Urinary bladder (tissue), 4 donors: ENCODE results near the gene CENPC. TPM values are rescaled to one million over a fixed set of nuclear protein-coding genes. Genes with fewer than 3 reads are reported as not detected.
"Not testable (repeated sequence)": the region's sequence is repeated elsewhere in the genome, so short reads cannot be mapped to it uniquely, and the experiment has no call there.

Source experiments
- DNase-seq: peaks from one replicate; pipeline ENCODE4 v3.0.0-alpha.2; 2015; ENCODE audit errors: extremely low spot score
- H3K27ac ChIP-seq: one replicate; pipeline ENCODE4 v1.5.1; 2013; ENCODE audit warnings: low read depth, mild to moderate bottlenecking, moderate library complexity
- H3K36me3 ChIP-seq: one replicate; pipeline ENCODE4 v1.6.1; 2013; ENCODE audit warnings: mild to moderate bottlenecking, moderate library complexity; ENCODE audit not compliant: insufficient read depth
- H3K4me1 ChIP-seq: one replicate; pipeline ENCODE4 v1.6.1; 2013; ENCODE audit warnings: mild to moderate bottlenecking, moderate library complexity; ENCODE audit not compliant: insufficient read depth
- H3K4me3 ChIP-seq: one replicate; pipeline ENCODE4 v1.5.1; 2013; ENCODE audit warnings: low read depth, low read length
- WGBS: extraction: QIAGEN DNeasy Blood & Tissue Kit; methylation state at CpG from one replicate; pipeline ENCODE4 v1.1.7; 2013; 5-methylcytosine and 5-hydroxymethylcytosine counted together
- polyA plus RNA-seq: library from polyadenylated mRNA; stranded (reverse); fragments of 200-250 nt; gene quantifications from one replicate; pipeline ENCODE4 v1.2.3, GENCODE V29; 2013
- total RNA-seq: library from RNA; depleted of rRNA; stranded (reverse); fragments of >200 nt; gene quantifications from one replicate; pipeline ENCODE4 v1.2.3, GENCODE V29; 2014
- donor health status: healthy with polysubstance abuse.
- donor health status: healthy.

CENPC gene
- total and polyA plus RNA-seq, 2 donors: 8.6 to 75.1 TPM

DNA sequence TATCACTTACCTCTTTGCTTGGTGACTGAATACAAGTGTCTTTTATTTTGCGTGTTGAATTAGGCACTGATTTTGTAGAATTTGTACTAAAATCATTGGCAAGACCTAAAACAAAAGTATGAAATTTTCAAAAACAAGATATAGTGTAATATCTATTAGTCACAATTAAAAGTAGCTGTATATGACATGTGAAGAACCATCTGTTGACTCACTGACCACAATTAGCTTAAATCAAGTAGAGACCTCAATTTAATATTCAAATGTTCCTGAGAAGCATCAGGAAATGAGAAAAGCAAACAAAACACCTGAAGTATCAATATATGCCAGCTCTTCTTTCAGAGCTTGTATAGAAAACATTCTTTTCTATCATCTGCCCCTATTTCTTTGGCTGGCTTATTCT lies 5.5 kb downstream of the CENPC start:
- DNase-seq: no peak
- Histone ChIP-seq H3K36me3 (peaks cover 6% of the 10 kb centered on the region), H3K27ac (no peak overlapping the region), H3K4me3 (no peak overlapping the region), H3K4me1 (no peaks in the 10 kb centered on the region)
- 98% methylated on average over 1 of the region's 1 CpG for WGBS

DNA sequence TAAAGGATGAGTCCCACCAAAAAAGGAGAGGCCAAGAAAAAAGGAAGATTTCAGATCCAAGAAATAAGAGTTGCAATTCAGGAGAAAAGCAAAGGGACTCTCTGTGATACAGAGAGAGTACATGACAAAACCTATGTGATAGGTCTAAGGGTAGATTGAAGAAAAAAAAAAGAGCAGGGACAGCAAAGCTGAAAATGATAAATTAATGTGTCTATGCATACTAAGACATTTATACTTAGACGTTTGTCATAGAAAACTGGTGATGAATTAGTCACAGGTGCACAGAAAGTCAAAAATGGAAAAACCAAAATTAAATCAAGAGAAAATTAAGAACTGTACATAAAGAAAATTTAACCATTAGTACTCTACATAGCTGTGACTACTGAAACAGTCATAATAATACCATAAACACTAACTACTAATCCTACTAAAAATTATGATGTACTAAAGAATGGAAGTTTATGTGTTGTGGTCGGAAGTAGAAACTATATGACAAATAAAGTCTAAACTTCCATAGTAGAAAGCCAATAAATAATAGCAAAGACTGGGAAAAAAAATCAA lies 9.9 kb downstream of the CENPC start:
- Histone ChIP-seq H3K36me3 (peaks cover 9% of the 10 kb centered on the region), H3K4me3 (no peak overlapping the region), H3K27ac (no peak overlapping the region), H3K4me1 (no peaks in the 10 kb centered on the region)
- WGBS: 92% methylated on average over 2 of the region's 2 CpGs
- no peak for DNase-seq

DNA sequence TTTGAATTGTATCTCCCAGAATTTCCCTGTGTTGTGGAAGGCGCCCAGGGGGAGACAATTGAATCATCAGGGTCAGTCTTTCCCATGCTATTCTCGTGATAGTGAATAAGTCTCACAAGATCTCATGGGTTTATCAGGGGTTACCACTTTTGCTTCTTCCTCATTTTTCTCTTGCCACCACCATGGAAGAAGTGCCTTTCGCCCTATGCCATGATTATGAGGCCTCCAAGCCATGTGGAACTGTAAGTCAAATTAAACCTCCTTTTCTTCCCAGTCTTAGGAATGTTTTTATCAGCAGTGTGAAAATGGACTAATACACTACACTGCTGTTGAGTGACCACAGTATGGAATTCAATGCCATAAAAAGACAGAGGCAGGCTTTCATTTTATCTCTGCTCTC lies 12.2 kb downstream of the CENPC start:
- Histone ChIP-seq H3K36me3 (peaks cover 6% of the 10 kb centered on the region), H3K27ac (no peak overlapping the region), H3K4me3 (no peak overlapping the region), H3K4me1 (no peaks in the 10 kb centered on the region)
- WGBS: 98% methylated on average over 3 of the region's 3 CpGs
- DNase-seq: no peak

DNA sequence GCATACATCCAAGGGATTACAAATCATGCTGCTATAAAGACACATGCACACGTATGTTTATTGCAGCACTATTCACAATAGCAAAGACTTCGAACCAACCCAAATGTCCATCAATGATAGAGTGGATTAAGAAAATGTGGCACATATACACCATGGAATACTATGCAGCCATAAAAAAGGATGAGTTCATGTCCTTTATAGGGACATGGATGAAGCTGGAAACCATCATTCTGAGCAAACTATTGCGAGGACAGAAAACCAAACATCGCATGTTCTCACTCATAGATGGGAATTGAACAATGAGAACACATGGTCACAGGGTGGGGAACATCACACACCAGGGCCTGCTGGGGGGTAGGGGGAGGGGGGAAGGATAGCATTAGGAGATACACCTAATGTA lies 12.9 kb downstream of the CENPC start:
- not testable (repeated sequence) for H3K4me3 ChIP-seq, H3K36me3 ChIP-seq, H3K27ac ChIP-seq, DNase-seq, H3K4me1 ChIP-seq
- 89% methylated on average over 4 of the region's 4 CpGs for WGBS

DNA sequence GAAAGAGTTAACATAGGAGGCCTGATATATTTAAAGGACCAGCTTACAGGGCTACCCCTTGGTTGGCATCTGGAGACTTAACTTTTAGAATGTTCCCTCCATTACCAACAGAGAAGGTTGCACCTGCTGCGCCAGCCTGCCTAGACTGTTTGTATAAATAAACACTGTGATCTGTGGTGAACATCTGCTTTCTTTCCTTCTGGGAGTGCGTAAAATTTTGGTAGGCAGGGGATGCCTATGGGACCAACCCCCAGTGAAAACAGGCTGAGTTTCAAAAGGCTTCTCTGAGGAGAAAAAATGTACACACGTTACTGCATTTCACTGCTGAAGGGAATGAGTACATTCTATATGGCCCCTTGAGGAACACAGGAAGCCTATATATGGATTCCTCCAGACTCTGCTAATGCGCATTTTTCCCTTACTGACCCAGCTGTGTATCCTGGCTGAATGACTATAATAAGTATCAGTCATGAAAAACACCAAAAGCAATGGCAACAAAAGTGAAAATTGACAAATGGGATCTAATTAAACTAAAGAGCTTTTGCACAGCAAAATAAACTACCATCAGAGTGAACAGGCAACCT lies 13.8 kb downstream of the CENPC start:
- H3K27ac ChIP-seq: no peak overlapping the region
- DNase-seq: no peak
- peaks cover 3% of the 10 kb centered on the region for H3K36me3 ChIP-seq
- no peaks in the 10 kb centered on the region for H3K4me1 ChIP-seq
- H3K4me3 ChIP-seq: no peak overlapping the region
- 88% methylated on average over 4 of the region's 4 CpGs for WGBS

DNA sequence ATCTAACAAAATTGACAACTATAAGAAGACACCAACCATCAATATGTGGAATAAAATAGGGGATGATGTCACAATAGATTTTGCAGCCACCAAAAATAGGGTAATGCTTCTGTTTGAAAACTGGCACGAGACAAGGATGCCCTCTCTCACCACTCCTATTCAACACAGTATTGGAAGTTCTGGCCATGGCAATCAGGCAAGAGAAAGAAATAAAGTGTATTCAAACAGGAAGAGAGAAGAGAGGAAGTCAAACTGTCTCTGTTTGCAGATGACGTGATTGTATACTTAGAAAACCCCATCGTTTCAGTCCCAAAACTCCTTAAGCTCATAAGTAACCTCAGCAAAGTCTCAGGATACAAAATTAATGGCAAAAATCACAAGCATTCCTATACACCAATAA lies 21.2 kb downstream of the CENPC start:
- not testable (repeated sequence) for H3K4me3 ChIP-seq, H3K36me3 ChIP-seq, H3K27ac ChIP-seq, DNase-seq, H3K4me1 ChIP-seq
- 84% methylated on average over 3 of the region's 3 CpGs for WGBS

DNA sequence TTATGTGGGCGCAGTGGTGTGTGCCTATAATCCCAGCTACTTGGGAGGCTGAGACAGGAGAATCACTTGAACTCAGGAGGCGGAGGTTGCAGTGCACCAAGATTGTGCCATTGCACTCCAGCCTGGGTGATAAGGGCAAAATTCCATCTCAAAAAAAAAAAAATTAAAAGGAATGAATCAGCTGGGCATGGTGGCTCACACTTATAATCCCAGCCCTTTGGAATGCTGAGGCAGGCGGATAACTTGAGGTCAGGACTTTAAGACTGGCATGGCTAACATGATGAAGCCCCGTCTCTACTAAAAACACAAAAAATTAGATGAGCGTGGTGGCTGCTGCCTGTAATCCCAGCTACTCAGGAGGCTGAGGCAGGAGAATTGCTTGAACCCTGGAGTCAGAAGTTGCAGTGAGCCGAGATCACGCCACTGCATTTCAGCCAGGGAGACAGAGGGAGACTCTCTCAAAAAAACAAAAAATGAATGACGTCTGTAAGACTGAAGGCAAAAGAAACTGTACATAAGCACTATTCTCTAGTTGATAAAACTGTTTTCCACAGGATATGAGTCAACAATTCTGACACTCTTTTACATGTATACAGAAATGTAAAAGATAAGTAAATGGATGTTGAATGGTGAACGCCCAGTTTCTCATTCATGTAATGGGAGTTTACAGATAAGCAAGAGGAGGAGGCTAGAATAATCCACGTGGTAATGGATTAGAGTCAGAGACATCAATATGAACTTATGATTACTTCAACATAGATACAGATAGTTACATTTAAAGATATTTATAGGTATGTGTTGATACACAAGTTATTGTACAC lies 22.2 kb downstream of the CENPC start:
- DNase-seq: no peak
- no peaks in the 10 kb centered on the region for H3K36me3 ChIP-seq
- no peaks in the 10 kb centered on the region for H3K4me1 ChIP-seq
- 93% methylated on average over 10 of the region's 10 CpGs for WGBS
- no peak overlapping the region for H3K27ac ChIP-seq
- no peak overlapping the region for H3K4me3 ChIP-seq

DNA sequence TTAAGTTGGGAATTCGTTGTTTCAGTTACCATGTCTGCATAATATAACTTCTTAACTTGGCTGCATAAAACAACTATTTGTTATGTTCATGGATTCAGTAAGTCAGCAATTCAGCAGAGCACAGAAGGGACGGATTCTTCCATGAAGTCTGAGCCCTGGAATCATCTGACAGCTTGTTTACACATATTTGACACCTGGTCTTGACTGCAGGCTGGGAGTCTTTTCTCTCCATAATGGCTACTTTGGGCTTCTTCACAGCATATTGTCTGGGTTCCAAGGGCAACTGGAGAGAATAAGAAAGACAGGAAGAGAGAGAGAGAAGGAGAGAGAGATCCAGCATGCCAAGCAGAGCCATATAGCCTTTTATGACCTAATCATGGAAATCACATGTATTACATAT lies 23.1 kb downstream of the CENPC start:
- 43% methylated on average over 2 of the region's 2 CpGs for WGBS

DNA sequence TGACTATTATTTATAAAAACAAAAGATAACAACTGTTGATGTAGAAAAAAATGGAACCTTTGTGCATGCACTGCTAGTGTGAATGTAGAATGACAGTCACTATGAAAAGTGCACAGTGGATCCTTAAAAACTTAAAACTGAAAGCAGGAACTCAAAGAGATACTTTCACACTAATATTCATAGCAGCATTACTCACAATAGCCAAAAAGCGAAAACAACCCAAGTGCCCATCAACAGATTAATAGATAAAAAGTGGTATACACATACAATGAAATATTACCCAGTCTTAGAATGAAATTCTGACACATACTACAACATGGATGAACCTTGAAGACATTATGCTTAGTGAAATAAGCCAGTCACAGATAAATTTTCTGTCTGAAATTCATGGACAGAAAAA lies 23.8 kb downstream of the CENPC start:
- peaks cover 5% of the 10 kb centered on the region for H3K36me3 ChIP-seq
- no peak overlapping the region for H3K27ac ChIP-seq
- H3K4me1 ChIP-seq: no peaks in the 10 kb centered on the region
- DNase-seq: no peak
- 98% methylated on average over 1 of the region's 1 CpG for WGBS
- H3K4me3 ChIP-seq: no peak overlapping the region

More for the DNA sequence above, 23.1 kb downstream of the CENPC start:
- no peak for DNase-seq
- Histone ChIP-seq H3K4me1 (no peaks in the 10 kb centered on the region), H3K27ac (no peak overlapping the region), H3K36me3 (peaks cover 3% of the 10 kb centered on the region), H3K4me3 (no peak overlapping the region)

DNA sequence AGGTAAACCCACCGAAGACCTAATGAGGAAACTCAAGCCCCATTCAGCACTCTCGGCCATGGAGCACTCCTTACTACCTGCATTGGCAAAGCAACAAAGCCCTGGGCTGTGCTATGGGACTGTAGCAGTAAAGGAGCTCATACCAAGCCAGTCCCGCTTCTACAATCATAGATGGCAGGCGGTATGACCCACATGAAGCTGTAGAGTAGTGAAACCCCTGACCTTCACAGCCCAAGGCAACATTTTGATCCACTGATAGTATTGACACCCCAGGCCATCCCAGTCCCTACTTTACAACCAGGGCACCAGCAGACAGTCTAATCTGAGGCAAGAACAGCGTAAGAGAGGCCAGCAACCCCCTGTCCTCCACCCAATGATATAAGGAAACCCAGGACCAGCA lies 25.2 kb downstream of the CENPC start:
- no peak for DNase-seq
- no peak overlapping the region for H3K27ac ChIP-seq
- H3K4me3 ChIP-seq: no peak overlapping the region
- H3K4me1 ChIP-seq: no peaks in the 10 kb centered on the region
- peaks cover 5% of the 10 kb centered on the region for H3K36me3 ChIP-seq
- 98% methylated on average over 5 of the region's 5 CpGs for WGBS

DNA sequence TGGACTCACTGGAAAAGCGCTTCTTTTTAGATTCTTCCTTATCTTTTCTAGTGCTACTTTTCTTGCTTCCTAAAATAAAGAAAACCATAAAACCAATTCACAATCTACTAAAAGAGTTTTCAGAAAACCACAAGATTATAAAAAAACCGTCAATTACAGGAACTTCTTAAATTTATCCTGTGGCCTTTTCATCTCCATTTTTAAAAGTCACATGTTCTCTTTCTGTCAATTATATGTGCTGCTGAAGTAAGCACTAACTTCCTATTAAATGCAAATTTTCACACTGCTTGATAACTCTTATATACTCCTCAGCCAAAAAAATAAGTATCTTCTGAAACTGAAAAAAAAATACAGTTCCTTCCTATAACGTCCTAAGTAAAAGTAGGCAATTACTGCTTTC lies 32.8 kb downstream of the CENPC start:
- no peak for DNase-seq
- no peaks in the 10 kb centered on the region for H3K4me1 ChIP-seq
- no peak overlapping the region for H3K4me3 ChIP-seq
- H3K36me3 ChIP-seq: peaks cover 16% of the 10 kb centered on the region
- 84% methylated on average over 3 of the region's 3 CpGs for WGBS
- H3K27ac ChIP-seq: no peak overlapping the region

DNA sequence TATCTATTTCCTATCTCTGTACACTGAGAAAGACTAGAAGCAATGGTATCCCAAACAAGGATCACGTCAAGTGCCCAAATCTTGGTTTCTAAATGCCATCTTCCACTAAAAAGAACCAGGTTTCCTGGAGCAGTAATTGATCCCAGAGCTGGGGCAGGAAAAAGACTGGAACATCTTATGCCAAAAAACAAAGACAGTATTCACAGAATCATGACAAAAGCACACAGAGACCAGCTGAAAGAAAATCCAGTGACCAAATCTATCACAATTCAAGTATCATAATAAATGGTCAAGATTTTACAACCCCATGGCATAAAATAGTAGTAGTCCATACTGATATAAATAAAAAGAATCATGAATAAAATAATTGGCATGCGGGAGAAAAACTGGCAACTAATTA lies 44.9 kb downstream of the CENPC start:
- H3K27ac ChIP-seq: no peak overlapping the region
- no peak overlapping the region for H3K4me3 ChIP-seq
- H3K4me1 ChIP-seq: no peaks in the 10 kb centered on the region
- no peak for DNase-seq
- no peaks in the 10 kb centered on the region for H3K36me3 ChIP-seq
- 94% methylated on average over 2 of the region's 2 CpGs for WGBS

DNA sequence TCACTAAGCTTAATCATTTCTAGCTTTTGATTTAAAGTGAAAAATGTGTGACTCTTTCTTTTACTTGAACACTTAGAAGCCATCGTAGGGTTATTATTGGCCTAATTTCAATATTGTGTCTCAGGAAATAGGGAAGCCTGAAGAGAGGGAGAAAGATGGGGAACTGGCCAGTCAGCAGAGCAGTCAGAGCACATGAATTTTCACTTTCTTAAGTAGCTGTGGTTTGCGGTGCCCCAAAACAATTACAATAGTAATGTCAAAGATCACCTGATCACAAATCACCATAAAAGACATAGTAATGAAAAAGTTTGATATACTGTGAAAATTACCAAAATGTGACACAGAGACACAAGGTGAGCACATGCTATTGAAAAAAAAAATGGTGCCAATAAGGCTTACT lies 45.5 kb downstream of the CENPC start:
- H3K36me3 ChIP-seq: no peaks in the 10 kb centered on the region

DNA sequence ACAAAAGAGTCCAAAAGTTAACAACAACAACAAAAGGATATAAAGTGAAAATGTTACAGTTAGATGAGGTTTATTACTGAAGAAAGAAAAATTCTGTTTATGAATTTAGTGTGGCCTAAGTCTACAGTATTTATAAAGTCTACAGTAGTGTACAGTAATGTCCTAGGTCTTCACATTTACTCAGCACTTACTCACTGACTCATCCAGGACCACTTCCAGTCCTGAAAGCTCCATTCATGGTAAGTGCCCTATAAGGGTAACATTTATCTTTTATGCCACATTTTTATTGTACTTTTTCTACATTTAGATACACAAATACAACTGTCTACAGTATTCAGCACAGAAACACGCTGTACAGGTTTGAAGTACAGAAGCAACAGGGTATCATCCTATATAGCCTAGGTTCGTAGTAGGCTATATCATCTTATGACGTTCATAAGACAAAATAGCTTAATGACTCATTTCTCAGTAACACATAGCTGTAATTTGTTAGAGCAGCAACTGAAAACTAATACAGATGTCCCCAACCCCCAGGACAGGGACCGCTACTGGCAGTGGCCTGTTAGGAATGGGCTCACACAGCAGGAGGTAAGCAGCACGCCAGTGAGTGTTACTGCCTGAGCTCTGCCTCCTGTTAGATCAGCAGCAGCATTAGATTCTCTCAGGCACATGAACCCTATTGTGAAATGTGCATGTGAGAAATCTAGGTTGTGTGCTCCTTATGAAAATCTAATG lies 61.3 kb downstream of the CENPC start:
- Histone ChIP-seq H3K4me1 (no peaks in the 10 kb centered on the region), H3K27ac (no peak overlapping the region), H3K4me3 (no peak overlapping the region), H3K36me3 (peaks cover 4% of the 10 kb centered on the region)
- WGBS: 91% methylated on average over 5 of the region's 5 CpGs
- DNase-seq: no peak

More for the DNA sequence above, 45.5 kb downstream of the CENPC start:
- Histone ChIP-seq H3K4me1 (no peaks in the 10 kb centered on the region), H3K4me3 (no peak overlapping the region), H3K27ac (no peak overlapping the region)
- DNase-seq: no peak
- 88% methylated on average over 2 of the region's 2 CpGs for WGBS
